Measurements from ENCODE around the gene AK8.

AK8 gene

DNA sequence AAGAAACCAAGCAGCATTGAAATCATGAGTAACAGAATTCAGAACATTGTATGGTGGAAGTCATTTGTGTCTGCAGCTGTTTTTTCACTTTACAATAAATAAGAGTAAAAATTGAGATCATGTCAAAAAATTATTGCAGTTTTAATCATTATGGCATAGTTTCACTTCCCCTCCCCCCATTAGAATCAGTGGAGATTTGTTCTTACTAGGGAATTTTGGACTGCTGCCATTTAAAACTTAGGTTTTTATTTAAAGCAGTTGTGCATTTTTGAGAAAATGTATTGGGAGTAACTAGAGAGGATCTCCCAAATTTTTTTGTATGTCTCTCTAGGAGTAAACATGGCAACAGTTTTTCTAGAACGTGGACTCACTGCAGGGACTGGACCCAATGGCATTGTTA lies 187.4 kb downstream of the AK8 start:
- H3K4me3 ChIP-seq (ENCODE audit: low read length in 2 of 2): no peak overlapping the region
- H3K9ac ChIP-seq (ENCODE audit: low read depth, low read length, poor library complexity): no peak overlapping the region
- no peak overlapping the region for H2BK12ac ChIP-seq (ENCODE audit: low read length)
- no peak overlapping the region for H3K4me2 ChIP-seq (ENCODE audit: insufficient read depth, low read length, poor library complexity, severe bottlenecking)
- H3K23ac ChIP-seq (ENCODE audit: low read depth, low read length, poor library complexity): no peak overlapping the region
- H2BK5ac ChIP-seq (ENCODE audit: low read length): no peak overlapping the region
- H3K4me1 ChIP-seq (ENCODE audit: control insufficient read depth in 2 of 2, insufficient read depth in 1 of 2, low read depth in 1 of 2, low read length in 2 of 2): no peaks in the 10 kb centered on the region
- H3K4ac ChIP-seq (ENCODE audit: low read length): no peak overlapping the region
- WGBS, 2 donors (ENCODE audit: extremely low coverage in 2 of 2, insufficient read length in 2 of 2, insufficient replicate concordance in 1 of 2): no CpG with 5 or more reads among the region's 1 CpG
- H3K27me3 ChIP-seq (ENCODE audit: control insufficient read depth in 3 of 3, insufficient read depth in 3 of 3, low read depth in 1 of 3, low read length in 3 of 3): no peaks in the 10 kb centered on the region
- no peak overlapping the region for H2AK5ac ChIP-seq (ENCODE audit: low read depth, low read length)
- H3K9me3 ChIP-seq (replicated peaks in 1 of 2; ENCODE audit: control insufficient read depth in 2 of 2, insufficient read depth in 1 of 2, low read depth in 1 of 2, low read length in 2 of 2): peaks cover 3% of the 10 kb centered on the region in 2 donors
- H2BK15ac ChIP-seq (ENCODE audit: low read length): no peak overlapping the region
- no peak overlapping the region for H4K8ac ChIP-seq (ENCODE audit: low read depth, low read length)
- no peak overlapping the region for H2AFZ ChIP-seq (ENCODE audit: low read length)
- no peak for DNase-seq (ENCODE audit: low spot score)
- no peak overlapping the region for H3K18ac ChIP-seq (ENCODE audit: low read length)
- no peak overlapping the region for H3K27ac ChIP-seq (replicated peaks; ENCODE audit: low read length)
- no peaks in the 10 kb centered on the region for H3K79me1 ChIP-seq (ENCODE audit: low read depth, low read length)
- no peak overlapping the region for H4K91ac ChIP-seq (ENCODE audit: low read depth, low read length, poor library complexity)
- peaks cover 26 to 70% of the 10 kb centered on the region in 2 donors for H3K36me3 ChIP-seq (replicated peaks in 1 of 2; ENCODE audit: control insufficient read depth in 2 of 2, insufficient read depth in 2 of 2, low read length in 2 of 2)
- H2BK120ac ChIP-seq (ENCODE audit: low read depth, low read length): no peak overlapping the region
- no peak overlapping the region for H3K14ac ChIP-seq (ENCODE audit: low read length)

DNA sequence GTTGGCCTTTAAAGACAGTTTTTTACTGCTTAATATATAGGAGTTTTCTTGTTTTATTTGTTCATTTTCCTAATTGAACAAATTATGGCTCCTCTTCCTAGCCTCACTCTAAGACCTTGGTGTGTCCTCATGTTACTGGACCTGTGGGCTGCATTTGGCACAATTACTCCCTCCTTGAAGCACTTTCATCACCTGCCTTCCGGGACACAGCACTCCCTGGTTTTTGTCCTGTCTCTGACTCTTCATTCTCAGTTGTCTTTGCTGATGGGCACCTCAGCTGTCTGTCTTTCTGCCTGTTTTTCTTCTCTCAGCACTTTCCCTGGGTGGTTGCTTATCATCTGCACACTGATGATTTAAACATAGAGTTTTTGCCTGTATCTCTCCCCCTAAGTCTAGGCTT lies 194.2 kb downstream of the AK8 start:
- Histone ChIP-seq H3K4me1 (ENCODE audit: control insufficient read depth in 2 of 2, insufficient read depth in 1 of 2, low read depth in 1 of 2, low read length in 2 of 2) (no peaks in the 10 kb centered on the region), H3K27ac (replicated peaks; ENCODE audit: low read length) (no peak overlapping the region), H2BK120ac (ENCODE audit: low read depth, low read length) (no peak overlapping the region), H3K14ac (ENCODE audit: low read length) (no peak overlapping the region), H3K4ac (ENCODE audit: low read length) (no peak overlapping the region), H3K23ac (ENCODE audit: low read depth, low read length, poor library complexity) (no peak overlapping the region), H2BK15ac (ENCODE audit: low read length) (no peak overlapping the region), H3K18ac (ENCODE audit: low read length) (no peak overlapping the region), H4K8ac (ENCODE audit: low read depth, low read length) (no peak overlapping the region), H2BK5ac (ENCODE audit: low read length) (no peak overlapping the region), H2AK5ac (ENCODE audit: low read depth, low read length) (no peak overlapping the region), H2AFZ (ENCODE audit: low read length) (no peak overlapping the region), H3K4me3 (ENCODE audit: low read length in 2 of 2) (no peak overlapping the region), H2BK12ac (ENCODE audit: low read length) (no peak overlapping the region), H3K9ac (ENCODE audit: low read depth, low read length, poor library complexity) (no peak overlapping the region), H3K9me3 (replicated peaks in 1 of 2; ENCODE audit: control insufficient read depth in 2 of 2, insufficient read depth in 1 of 2, low read depth in 1 of 2, low read length in 2 of 2) (peaks cover 0 to 3% of the 10 kb centered on the region in 2 donors), H3K4me2 (ENCODE audit: insufficient read depth, low read length, poor library complexity, severe bottlenecking) (no peak overlapping the region), H3K36me3 (replicated peaks in 1 of 2; ENCODE audit: control insufficient read depth in 2 of 2, insufficient read depth in 2 of 2, low read length in 2 of 2) (peaks cover 25 to 98% of the 10 kb centered on the region in 2 donors), H4K91ac (ENCODE audit: low read depth, low read length, poor library complexity) (no peak overlapping the region), H3K79me1 (ENCODE audit: low read depth, low read length) (peaks cover 2% of the 10 kb centered on the region), H3K27me3 (ENCODE audit: control insufficient read depth in 3 of 3, insufficient read depth in 3 of 3, low read depth in 1 of 3, low read length in 3 of 3) (no peaks in the 10 kb centered on the region)
- WGBS, 2 donors (ENCODE audit: extremely low coverage in 2 of 2, insufficient read length in 2 of 2, insufficient replicate concordance in 1 of 2): no CpG with 5 or more reads among the region's 1 CpG
- DNase-seq (ENCODE audit: low spot score): no peak

GRCh38 chr9:132681561-132681960 lies 196.5 kb downstream of the AK8 start:
- no peak overlapping the region for H2BK5ac ChIP-seq (ENCODE audit: low read length)
- no peaks in the 10 kb centered on the region for H3K27me3 ChIP-seq (ENCODE audit: control insufficient read depth in 3 of 3, insufficient read depth in 3 of 3, low read depth in 1 of 3, low read length in 3 of 3)
- no peak overlapping the region for H2BK120ac ChIP-seq (ENCODE audit: low read depth, low read length)
- H3K79me1 ChIP-seq (ENCODE audit: low read depth, low read length): peaks cover 6% of the 10 kb centered on the region
- no peak overlapping the region for H2AFZ ChIP-seq (ENCODE audit: low read length)
- no peak overlapping the region for H4K8ac ChIP-seq (ENCODE audit: low read depth, low read length)
- H3K14ac ChIP-seq (ENCODE audit: low read length): no peak overlapping the region
- no peak overlapping the region for H4K91ac ChIP-seq (ENCODE audit: low read depth, low read length, poor library complexity)
- no peak overlapping the region for H3K4ac ChIP-seq (ENCODE audit: low read length)
- H2AK5ac ChIP-seq (ENCODE audit: low read depth, low read length): no peak overlapping the region
- DNase-seq (ENCODE audit: low spot score): no peak
- H3K36me3 ChIP-seq (replicated peaks in 1 of 2; ENCODE audit: control insufficient read depth in 2 of 2, insufficient read depth in 2 of 2, low read length in 2 of 2): peaks cover 30 to 94% of the 10 kb centered on the region in 2 donors
- peaks cover 0 to 3% of the 10 kb centered on the region in 2 donors for H3K9me3 ChIP-seq (replicated peaks in 1 of 2; ENCODE audit: control insufficient read depth in 2 of 2, insufficient read depth in 1 of 2, low read depth in 1 of 2, low read length in 2 of 2)
- H2BK12ac ChIP-seq (ENCODE audit: low read length): no peak overlapping the region
- no CpG with 5 or more reads among the region's 5 CpGs for WGBS, 2 donors (ENCODE audit: extremely low coverage in 2 of 2, insufficient read length in 2 of 2, insufficient replicate concordance in 1 of 2)
- no peak overlapping the region for H3K23ac ChIP-seq (ENCODE audit: low read depth, low read length, poor library complexity)
- no peak overlapping the region for H3K4me2 ChIP-seq (ENCODE audit: insufficient read depth, low read length, poor library complexity, severe bottlenecking)
- H3K18ac ChIP-seq (ENCODE audit: low read length): no peak overlapping the region
- no peak overlapping the region for H3K27ac ChIP-seq (replicated peaks; ENCODE audit: low read length)
- no peak overlapping the region for H3K9ac ChIP-seq (ENCODE audit: low read depth, low read length, poor library complexity)
- no peaks in the 10 kb centered on the region for H3K4me1 ChIP-seq (ENCODE audit: control insufficient read depth in 2 of 2, insufficient read depth in 1 of 2, low read depth in 1 of 2, low read length in 2 of 2)
- no peak overlapping the region for H3K4me3 ChIP-seq (ENCODE audit: low read length in 2 of 2)
- no peak overlapping the region for H2BK15ac ChIP-seq (ENCODE audit: low read length)

DNA sequence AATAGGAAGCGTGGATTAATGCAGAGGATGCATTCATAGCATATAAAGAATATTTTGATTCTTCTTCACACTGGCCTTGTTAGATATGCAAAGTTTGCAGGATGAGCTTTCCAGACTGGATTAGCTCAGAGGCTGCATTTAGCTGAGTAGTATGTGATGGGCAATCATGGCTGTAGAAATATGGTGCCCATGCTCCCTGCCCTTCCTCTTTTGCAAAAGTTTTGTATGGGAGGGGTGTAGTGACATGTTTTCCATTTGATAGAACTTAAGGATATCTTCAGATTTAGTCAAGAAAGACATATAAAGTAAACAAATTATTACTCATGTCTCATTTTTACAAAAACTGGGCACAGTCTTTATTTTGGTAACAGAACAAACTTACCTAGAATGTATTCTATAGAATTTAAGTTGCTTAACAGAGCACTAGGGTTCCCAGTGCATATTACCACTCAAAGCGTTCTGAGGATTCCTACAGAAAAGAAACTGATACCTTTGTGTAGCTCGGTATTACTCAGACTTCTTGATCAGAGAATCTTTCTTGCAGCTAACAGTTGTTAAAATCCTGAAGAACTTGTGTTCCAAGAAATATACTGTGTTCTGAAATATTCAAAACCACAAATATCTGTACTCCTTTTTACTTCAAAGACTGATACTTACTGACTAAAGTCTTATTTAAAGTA lies 198.0 kb downstream of the AK8 start:
- H2BK120ac ChIP-seq (ENCODE audit: low read depth, low read length): no peak overlapping the region
- peaks cover 0 to 3% of the 10 kb centered on the region in 2 donors for H3K9me3 ChIP-seq (replicated peaks in 1 of 2; ENCODE audit: control insufficient read depth in 2 of 2, insufficient read depth in 1 of 2, low read depth in 1 of 2, low read length in 2 of 2)
- no peak overlapping the region for H2BK5ac ChIP-seq (ENCODE audit: low read length)
- no peak overlapping the region for H3K4me3 ChIP-seq (ENCODE audit: low read length in 2 of 2)
- H2BK12ac ChIP-seq (ENCODE audit: low read length): no peak overlapping the region
- H3K4ac ChIP-seq (ENCODE audit: low read length): no peak overlapping the region
- H3K14ac ChIP-seq (ENCODE audit: low read length): no peak overlapping the region
- no peak overlapping the region for H4K8ac ChIP-seq (ENCODE audit: low read depth, low read length)
- H2AFZ ChIP-seq (ENCODE audit: low read length): no peak overlapping the region
- DNase-seq (ENCODE audit: low spot score): no peak
- no CpG with 5 or more reads among the region's 3 CpGs for WGBS, 2 donors (ENCODE audit: extremely low coverage in 2 of 2, insufficient read length in 2 of 2, insufficient replicate concordance in 1 of 2)
- peaks cover 25 to 80% of the 10 kb centered on the region in 2 donors for H3K36me3 ChIP-seq (replicated peaks in 1 of 2; ENCODE audit: control insufficient read depth in 2 of 2, insufficient read depth in 2 of 2, low read length in 2 of 2)
- no peak overlapping the region for H2BK15ac ChIP-seq (ENCODE audit: low read length)
- no peaks in the 10 kb centered on the region for H3K27me3 ChIP-seq (ENCODE audit: control insufficient read depth in 3 of 3, insufficient read depth in 3 of 3, low read depth in 1 of 3, low read length in 3 of 3)
- H4K91ac ChIP-seq (ENCODE audit: low read depth, low read length, poor library complexity): no peak overlapping the region
- no peaks in the 10 kb centered on the region for H3K4me1 ChIP-seq (ENCODE audit: control insufficient read depth in 2 of 2, insufficient read depth in 1 of 2, low read depth in 1 of 2, low read length in 2 of 2)
- H3K18ac ChIP-seq (ENCODE audit: low read length): no peak overlapping the region
- no peak overlapping the region for H3K27ac ChIP-seq (replicated peaks; ENCODE audit: low read length)
- no peak overlapping the region for H3K9ac ChIP-seq (ENCODE audit: low read depth, low read length, poor library complexity)
- H2AK5ac ChIP-seq (ENCODE audit: low read depth, low read length): no peak overlapping the region
- H3K79me1 ChIP-seq (ENCODE audit: low read depth, low read length): peaks cover 6% of the 10 kb centered on the region
- no peak overlapping the region for H3K4me2 ChIP-seq (ENCODE audit: insufficient read depth, low read length, poor library complexity, severe bottlenecking)
- no peak overlapping the region for H3K23ac ChIP-seq (ENCODE audit: low read depth, low read length, poor library complexity)

Data from neuronal stem cell (in vitro differentiated cells).